GM21737 (cell line): ENCODE measurements around the gene DHRS2.
"Not testable (repeated sequence)": the region's sequence is repeated elsewhere in the genome, so short reads cannot be mapped to it uniquely, and the experiment has no call there.

Experiments
- ATAC-seq: cut with Tn5 transposase; IDR thresholded peaks from one replicate; pipeline ENCODE4 v1.9.1; 2021; ENCODE audit warnings: mild to moderate bottlenecking, moderate library complexity; ENCODE audit not compliant: unreplicated experiment

Gene DHRS2

DNA sequence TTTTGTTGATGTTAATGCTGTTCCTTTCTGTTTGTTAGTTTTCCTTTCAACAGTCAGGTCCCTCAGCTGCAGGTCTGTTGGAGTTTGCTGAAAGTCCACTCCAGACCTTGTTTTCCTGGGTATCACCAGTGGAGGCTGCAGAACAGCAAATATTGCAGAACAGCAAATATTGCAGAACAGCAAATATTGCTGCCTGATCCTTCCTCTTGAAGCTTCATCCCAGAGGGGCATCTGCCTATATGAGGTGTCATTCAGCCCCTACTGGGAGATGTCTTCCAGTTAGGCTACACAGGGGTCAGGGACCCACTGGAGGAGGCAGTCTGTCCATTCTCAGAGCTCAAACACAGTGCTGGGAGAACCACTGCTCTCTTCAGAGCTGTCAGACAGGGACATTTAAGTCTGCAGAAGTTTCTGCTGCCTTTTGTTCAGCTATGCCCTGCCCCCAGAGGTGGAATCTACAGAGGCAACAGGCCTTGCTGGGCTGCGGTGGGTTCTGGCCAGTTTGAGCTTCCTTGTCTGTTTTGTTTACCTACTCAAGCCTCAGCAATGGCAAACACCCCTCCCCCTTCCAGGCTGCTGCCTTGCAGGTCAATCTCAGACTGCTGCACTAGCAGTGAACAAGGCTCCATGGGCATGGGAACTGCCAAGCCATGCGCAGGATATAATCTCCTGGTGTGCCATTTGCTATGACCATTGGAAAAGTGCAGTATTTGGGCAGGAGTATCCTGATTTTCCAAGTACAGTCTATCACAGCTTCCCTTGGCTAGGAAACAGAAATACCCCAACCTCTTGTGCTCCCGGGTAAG is 53.7 kb downstream of the DHRS2 start:
- ATAC-seq = not testable (repeated sequence)

DNA sequence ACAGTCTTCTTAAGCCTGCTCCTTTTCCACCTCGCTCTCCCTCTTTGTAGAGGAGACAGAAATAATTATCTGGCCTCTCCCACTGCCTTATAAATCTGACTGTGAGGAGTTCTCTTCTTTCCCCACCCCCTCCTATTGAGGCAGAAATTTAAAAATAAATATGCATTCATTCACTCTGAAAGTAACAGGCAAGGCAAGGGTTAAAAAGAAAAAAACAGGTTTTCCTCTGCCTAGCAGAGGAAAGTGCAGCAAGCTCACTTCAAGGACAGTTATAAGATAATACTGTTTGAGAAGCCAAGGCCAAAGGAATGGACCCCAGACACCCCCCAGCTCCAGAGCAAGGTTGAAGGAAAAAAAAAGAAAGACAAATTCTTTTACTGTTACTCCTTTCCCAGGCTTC is 56.3 kb downstream of the DHRS2 start:
- no peak for ATAC-seq

DNA sequence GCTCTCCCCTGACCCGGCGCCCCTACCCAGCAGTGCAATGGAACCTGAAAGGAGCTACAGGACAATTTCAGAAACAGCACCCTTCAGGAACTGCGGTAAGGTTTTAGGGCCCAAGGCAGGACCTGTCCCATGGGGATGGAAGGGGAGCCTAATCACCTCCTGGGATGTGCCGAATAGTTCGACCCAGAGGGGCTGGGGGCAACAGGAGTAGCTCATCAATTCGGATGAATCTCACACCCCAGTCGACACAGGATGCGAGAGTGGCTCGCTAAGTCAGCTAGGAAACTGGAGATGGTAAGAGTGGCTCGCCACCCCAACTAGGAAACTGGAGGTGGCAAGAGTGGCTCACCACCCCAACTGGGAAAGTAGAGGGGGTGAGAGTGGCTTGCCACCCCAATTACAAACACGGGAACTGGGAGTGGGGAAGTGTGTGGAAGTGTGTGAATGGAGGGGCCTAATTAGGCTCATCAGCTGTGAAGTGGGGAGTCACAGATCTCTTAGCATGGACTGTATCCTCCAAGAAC is 57.1 kb downstream of the DHRS2 start:
- no peak for ATAC-seq

DNA sequence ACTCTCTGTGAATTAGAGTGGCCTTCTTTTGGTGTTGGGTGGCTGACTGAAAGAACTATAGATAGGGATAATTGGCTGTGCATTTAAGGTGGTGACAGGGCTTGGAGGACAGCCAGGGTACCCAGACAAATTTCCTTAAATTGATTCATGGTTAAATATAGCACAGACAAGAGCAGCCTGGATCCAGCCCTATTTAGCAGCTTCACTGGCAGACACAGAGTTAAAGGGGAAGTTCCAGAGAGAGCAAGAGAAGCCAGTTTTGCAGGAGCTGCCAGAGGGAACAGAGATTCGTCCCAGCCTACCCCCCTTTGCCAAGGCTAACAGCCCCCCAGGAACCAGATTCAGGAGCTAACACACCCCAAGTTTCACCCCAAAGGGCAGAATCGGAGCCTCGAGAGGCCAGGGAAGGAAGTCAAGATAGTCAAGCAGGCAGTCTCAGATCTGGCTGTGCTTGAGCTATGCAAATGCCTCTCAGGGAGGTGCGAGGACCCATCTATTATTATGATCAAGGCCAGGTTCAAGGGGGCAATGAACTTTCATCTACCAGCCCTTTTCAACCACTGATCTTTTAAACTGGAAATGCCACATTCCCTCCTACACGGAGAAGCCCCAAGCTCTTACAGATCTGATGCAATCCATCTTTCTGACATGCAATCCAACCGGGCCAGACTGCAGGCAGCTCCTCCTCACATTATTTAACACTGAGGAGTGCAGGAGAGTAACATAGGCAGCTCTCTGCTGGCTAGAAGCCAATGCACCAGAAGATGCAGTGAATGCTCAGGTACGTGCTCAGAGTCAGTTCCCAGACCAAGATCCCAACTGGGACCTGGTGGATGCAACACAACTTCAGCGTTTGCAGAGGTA is 58.2 kb downstream of the DHRS2 start:
- ATAC-seq = no peak
